GM12878 (cell line): ENCODE measurements around the gene MZT2B.
"Not testable (repeated sequence)": the region's sequence is repeated elsewhere in the genome, so short reads cannot be mapped to it uniquely, and the experiment has no call there.

Source experiments
- BACH1 ChIP-seq: fragments of 450-650 bp; IDR thresholded peaks from 2 replicates; pipeline ENCODE4 v1.6.1; 2017; ENCODE audit warnings: mild to moderate bottlenecking, borderline replicate concordance
- EED ChIP-seq: sonication (generic); IDR thresholded peaks from 2 replicates; pipeline ENCODE4 v1.6.1; 2016; ENCODE audit warnings: antibody characterized with exemption, low read depth
- EZH2 ChIP-seq: IDR thresholded peaks from 2 replicates; pipeline ENCODE4 v1.6.1; 2012; ENCODE audit warnings: low read depth, mild to moderate bottlenecking, control low read depth, inconsistent platforms, low read length, borderline replicate concordance; ENCODE audit not compliant: control insufficient read depth
- KDM1A ChIP-seq: fragments of 200-600 bp; sonication (generic); IDR thresholded peaks from 2 replicates; pipeline ENCODE4 v1.6.1; 2016; ENCODE audit warnings: borderline replicate concordance
- MTA3 ChIP-seq: IDR thresholded peaks from 2 replicates; pipeline ENCODE4 v1.6.1; 2012; ENCODE audit warnings: low read length, inconsistent platforms, borderline replicate concordance
- MXI1 ChIP-seq: fragments of 150-350 bp; IDR thresholded peaks from 2 replicates; pipeline ENCODE4 v1.6.1; 2011; ENCODE audit warnings: low read depth, mild to moderate bottlenecking, inconsistent platforms, low read length, improper control_type of control experiment
- POLR2A ChIP-seq: IDR thresholded peaks from 2 replicates; pipeline ENCODE4 v1.6.1; 2011; ENCODE audit warnings: low read depth, mild to moderate bottlenecking, low read length
- SREBF2 ChIP-seq: IDR thresholded peaks from 2 replicates; pipeline ENCODE4 v1.6.1; 2012; ENCODE audit warnings: mild to moderate bottlenecking, low read length
- ZBED1 ChIP-seq: IDR thresholded peaks from 2 replicates; pipeline ENCODE4 v1.6.1; 2016; ENCODE audit warnings: borderline replicate concordance
- TF ChIP-seq, protein P1 (sequence below): IDR thresholded peaks from 2 replicates; pipeline ENCODE4 v1.6.1; 2012; ENCODE audit warnings: low read depth, low read length, improper control_type of control experiment
- TF ChIP-seq, protein P2 (sequence below), 3 experiments: IDR thresholded peaks in 2 of 3; conservative IDR thresholded peaks in 1 of 3; 2 replicates each; pipeline ENCODE4 v1.5.1; 2011; ENCODE audit warnings: low read depth in 3 of 3, low read length in 3 of 3, mild to moderate bottlenecking in 3 of 3, control low read depth in 2 of 3, moderate library complexity in 2 of 3, inconsistent platforms in 1 of 3, mixed read lengths in 1 of 3; ENCODE audit not compliant: control insufficient read depth in 2 of 3, insufficient read depth in 1 of 3; ENCODE audit errors: extremely low read depth in 1 of 3

DNA sequence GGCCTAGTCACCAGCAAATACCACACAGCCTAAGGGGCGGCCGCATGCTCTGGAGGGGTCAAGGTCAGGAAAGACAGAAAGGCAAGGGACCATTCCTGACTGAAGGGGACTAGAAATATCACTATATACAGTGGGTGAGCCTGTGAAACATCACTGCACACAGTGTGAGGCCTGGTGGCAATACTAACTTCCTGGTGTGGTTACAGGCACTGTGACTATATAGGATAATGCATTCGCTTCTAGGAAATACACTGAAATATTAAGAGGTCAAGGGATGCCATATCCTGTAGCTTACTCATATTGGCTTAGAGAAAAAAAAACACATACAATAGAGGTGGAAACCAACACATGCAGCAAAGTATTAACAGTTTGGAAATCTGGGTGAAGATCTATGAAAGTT lies 12.9 kb upstream of the MZT2B start:
- TF ChIP-seq BACH1, SREBF2, MTA3, ZBED1, MXI1, POLR2A, EZH2, KDM1A, EED: not testable (repeated sequence)
- TF ChIP-seq, protein P1, sequence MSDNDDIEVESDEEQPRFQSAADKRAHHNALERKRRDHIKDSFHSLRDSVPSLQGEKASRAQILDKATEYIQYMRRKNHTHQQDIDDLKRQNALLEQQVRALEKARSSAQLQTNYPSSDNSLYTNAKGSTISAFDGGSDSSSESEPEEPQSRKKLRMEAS: not testable (repeated sequence)
- TF ChIP-seq, protein P2, sequence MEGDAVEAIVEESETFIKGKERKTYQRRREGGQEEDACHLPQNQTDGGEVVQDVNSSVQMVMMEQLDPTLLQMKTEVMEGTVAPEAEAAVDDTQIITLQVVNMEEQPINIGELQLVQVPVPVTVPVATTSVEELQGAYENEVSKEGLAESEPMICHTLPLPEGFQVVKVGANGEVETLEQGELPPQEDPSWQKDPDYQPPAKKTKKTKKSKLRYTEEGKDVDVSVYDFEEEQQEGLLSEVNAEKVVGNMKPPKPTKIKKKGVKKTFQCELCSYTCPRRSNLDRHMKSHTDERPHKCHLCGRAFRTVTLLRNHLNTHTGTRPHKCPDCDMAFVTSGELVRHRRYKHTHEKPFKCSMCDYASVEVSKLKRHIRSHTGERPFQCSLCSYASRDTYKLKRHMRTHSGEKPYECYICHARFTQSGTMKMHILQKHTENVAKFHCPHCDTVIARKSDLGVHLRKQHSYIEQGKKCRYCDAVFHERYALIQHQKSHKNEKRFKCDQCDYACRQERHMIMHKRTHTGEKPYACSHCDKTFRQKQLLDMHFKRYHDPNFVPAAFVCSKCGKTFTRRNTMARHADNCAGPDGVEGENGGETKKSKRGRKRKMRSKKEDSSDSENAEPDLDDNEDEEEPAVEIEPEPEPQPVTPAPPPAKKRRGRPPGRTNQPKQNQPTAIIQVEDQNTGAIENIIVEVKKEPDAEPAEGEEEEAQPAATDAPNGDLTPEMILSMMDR (IDR thresholded peaks at IDR 0.05 in 2 of 3, conservative IDR thresholded peaks at IDR 0.05 in 1 of 3; ENCODE audit: control insufficient read depth in 2 of 3, extremely low read depth in 1 of 3, insufficient read depth in 1 of 3, low read depth in 3 of 3, low read length in 3 of 3): not testable (repeated sequence)
